H1 (cell line): ENCODE measurements around the gene PRDM15. TPM values are rescaled to one million over a fixed set of nuclear protein-coding genes. Genes with fewer than 3 reads are reported as not detected.

Source experiments
- ASH2L ChIP-seq: fragments of 200-600, 300-600 bp; sonication (generic); IDR thresholded peaks from one replicate; pipeline ENCODE4 v1.7.1; 2017; ENCODE audit warnings: low read length
- CBX5 ChIP-seq: fragments of 300-800, 300-1000 bp; sonication (generic); IDR thresholded peaks from 2 replicates; pipeline ENCODE4 v1.7.1; 2016; ENCODE audit warnings: antibody characterized with exemption, low read length, low read depth
- EP300 ChIP-seq, 2 experiments: IDR thresholded peaks; 1 replicate in 1 of 2; 2 replicates in 1 of 2; pipeline ENCODE4 v1.6.1; 2011 to 2012; ENCODE audit warnings: low read depth in 2 of 2, low read length in 2 of 2, mild to moderate bottlenecking in 2 of 2, borderline replicate concordance in 1 of 2, inconsistent platforms in 1 of 2, moderate library complexity in 1 of 2
- polyA plus RNA-seq, 7 experiments: library from polyadenylated mRNA; depleted of rRNA in 3 of 7; stranded (reverse) in 5 of 7; unstranded in 2 of 7; fragments of >200 nt in 5 of 7; fragments of 200-250 nt in 2 of 7; gene quantifications; 1 replicate in 5 of 7; 2 replicates in 1 of 7; 4 replicates in 1 of 7; pipeline versions ENCODE4 v1.2.1 to v1.2.3, GENCODE V29; 2011 to 2013; ENCODE audit warnings: missing spikeins in 2 of 7, mixed read lengths in 2 of 7
- total RNA-seq: library from RNA; stranded (reverse); fragmentation: NEBNext Ultra II Directional; extraction: Animal tissue kit (Norgen Biotek cat#: 25700); gene quantifications from 2 replicates; pipeline ENCODE4 v1.2.1, GENCODE V29; 2021

The PRDM15 gene
- total and polyA plus RNA-seq, 2 of the 8 experiments (the other 6 are each of a cell fraction or from before 2014, with no cell fraction given), result 9.7 to 10.5 TPM

GRCh38 chr21:41926117-41926806, 47.1 kb upstream of the PRDM15 start (continued):
- TF ChIP-seq ASH2L (peak; percentile 66), EP300 (IDR thresholded peaks at IDR 0.05; ENCODE audit: borderline replicate concordance in 1 of 2, low read depth in 2 of 2, low read length in 2 of 2) (no peak), CBX5 (no peak)
